Measurements from ENCODE around the gene C3orf52. TPM values are rescaled to one million over a fixed set of nuclear protein-coding genes. Genes with fewer than 3 reads are reported as not detected.
A peak's percentile ranks its signal among the peaks of the same experiment; 100 is the strongest.

The C3orf52 gene
- total RNA-seq, 3 donors from 2014 or later = 0.64 to 23.6 (median 8.5) TPM

GRCh38 chr3:112085735-112086075 lies 484 bp upstream of the C3orf52 start:
- H3K27me3 ChIP-seq = no peaks in the 10 kb centered on the region
- H3K4me1 ChIP-seq = no peaks in the 10 kb centered on the region
- no peak for DNase-seq (ENCODE audit: low spot score in 2 of 2)
- no peak for TF ChIP-seq POLR2AphosphoS5 (IDR thresholded peaks at IDR 0.05)
- TF ChIP-seq, protein P1, sequence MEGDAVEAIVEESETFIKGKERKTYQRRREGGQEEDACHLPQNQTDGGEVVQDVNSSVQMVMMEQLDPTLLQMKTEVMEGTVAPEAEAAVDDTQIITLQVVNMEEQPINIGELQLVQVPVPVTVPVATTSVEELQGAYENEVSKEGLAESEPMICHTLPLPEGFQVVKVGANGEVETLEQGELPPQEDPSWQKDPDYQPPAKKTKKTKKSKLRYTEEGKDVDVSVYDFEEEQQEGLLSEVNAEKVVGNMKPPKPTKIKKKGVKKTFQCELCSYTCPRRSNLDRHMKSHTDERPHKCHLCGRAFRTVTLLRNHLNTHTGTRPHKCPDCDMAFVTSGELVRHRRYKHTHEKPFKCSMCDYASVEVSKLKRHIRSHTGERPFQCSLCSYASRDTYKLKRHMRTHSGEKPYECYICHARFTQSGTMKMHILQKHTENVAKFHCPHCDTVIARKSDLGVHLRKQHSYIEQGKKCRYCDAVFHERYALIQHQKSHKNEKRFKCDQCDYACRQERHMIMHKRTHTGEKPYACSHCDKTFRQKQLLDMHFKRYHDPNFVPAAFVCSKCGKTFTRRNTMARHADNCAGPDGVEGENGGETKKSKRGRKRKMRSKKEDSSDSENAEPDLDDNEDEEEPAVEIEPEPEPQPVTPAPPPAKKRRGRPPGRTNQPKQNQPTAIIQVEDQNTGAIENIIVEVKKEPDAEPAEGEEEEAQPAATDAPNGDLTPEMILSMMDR (IDR thresholded peaks at IDR 0.05) = no peak
- no peak for TF ChIP-seq POLR2A (IDR thresholded peaks at IDR 0.05)
- intact Hi-C loops (cut with DNase I; ENCODE audit: low total_unique reads) = no loop called here
- no peaks in the 10 kb centered on the region for H3K36me3 ChIP-seq
- H3K27ac ChIP-seq = peak overlapping the region in 1 of 2 donors; percentile 74
- H3K4me3 ChIP-seq = peak overlapping the region; percentile 49 to 73 (median 62)
- no peaks in the 10 kb centered on the region for H3K9me3 ChIP-seq

- no peak for DNase-seq (ENCODE audit: low spot score in 2 of 2)
- no peaks in the 10 kb centered on the region for H3K27me3 ChIP-seq
- intact Hi-C loops (cut with DNase I; ENCODE audit: low total_unique reads) = no loop called here
- TF ChIP-seq POLR2AphosphoS5 (IDR thresholded peaks at IDR 0.05) (no peak), POLR2A (IDR thresholded peaks at IDR 0.05) (no peak)
- TF ChIP-seq, protein P1 (IDR thresholded peaks at IDR 0.05) = no peak
- no peaks in the 10 kb centered on the region for H3K36me3 ChIP-seq
- H3K27ac ChIP-seq = peak overlapping the region; percentile 14 to 74
- H3K9me3 ChIP-seq = no peaks in the 10 kb centered on the region
- peak overlapping the region; percentile 49 to 73 (median 62) for H3K4me3 ChIP-seq
- no peaks in the 10 kb centered on the region for H3K4me1 ChIP-seq
Measured at GRCh38 chr3:112086875-112087524, 811 bp downstream of the C3orf52 start.

GRCh38 chr3:112087746-112088145 lies 1.6 kb downstream of the C3orf52 start:
- intact Hi-C loops (cut with DNase I; ENCODE audit: low total_unique reads) = no loop called here
- TF ChIP-seq, protein P1 (IDR thresholded peaks at IDR 0.05) = no peak
- TF ChIP-seq POLR2A (IDR thresholded peaks at IDR 0.05) (no peak), POLR2AphosphoS5 (IDR thresholded peaks at IDR 0.05) (no peak)
- no peaks in the 10 kb centered on the region for H3K27me3 ChIP-seq
- H3K4me1 ChIP-seq = no peaks in the 10 kb centered on the region
- no peak overlapping the region for H3K27ac ChIP-seq
- no peak overlapping the region for H3K4me3 ChIP-seq
- no peaks in the 10 kb centered on the region for H3K36me3 ChIP-seq
- DNase-seq (ENCODE audit: low spot score in 2 of 2) = no peak
- no peaks in the 10 kb centered on the region for H3K9me3 ChIP-seq

- H3K4me3 ChIP-seq = no peak overlapping the region
- H3K4me1 ChIP-seq = no peaks in the 10 kb centered on the region
- TF ChIP-seq POLR2AphosphoS5 (IDR thresholded peaks at IDR 0.05) (no peak), POLR2A (IDR thresholded peaks at IDR 0.05) (no peak)
- TF ChIP-seq, protein P1 (IDR thresholded peaks at IDR 0.05) = no peak
- no peaks in the 10 kb centered on the region for H3K9me3 ChIP-seq
- H3K36me3 ChIP-seq = no peaks in the 10 kb centered on the region
- no peak for DNase-seq (ENCODE audit: low spot score in 2 of 2)
- no peaks in the 10 kb centered on the region for H3K27me3 ChIP-seq
- intact Hi-C loops (cut with DNase I; ENCODE audit: low total_unique reads) = no loop called here
- H3K27ac ChIP-seq = no peak overlapping the region
Measured at GRCh38 chr3:112088944-112089343, 2.8 kb downstream of the C3orf52 start.

GRCh38 chr3:112089956-112090886 lies 4.0 kb downstream of the C3orf52 start:
- TF ChIP-seq POLR2A (IDR thresholded peaks at IDR 0.05) (no peak), POLR2AphosphoS5 (IDR thresholded peaks at IDR 0.05) (no peak)
- TF ChIP-seq, protein P1 (IDR thresholded peaks at IDR 0.05) = no peak
- Histone ChIP-seq H3K4me3 (no peak overlapping the region), H3K4me1 (no peaks in the 10 kb centered on the region), H3K27ac (peak overlapping the region; percentile 50 to 51), H3K27me3 (no peaks in the 10 kb centered on the region), H3K9me3 (no peaks in the 10 kb centered on the region), H3K36me3 (no peaks in the 10 kb centered on the region)
- DNase-seq (ENCODE audit: low spot score in 2 of 2) = no peak
- intact Hi-C loops (cut with DNase I; ENCODE audit: low total_unique reads) = no loop called here
